Mucosa of stomach (tissue), 1 donor: Measurements from ENCODE around the gene SLC25A13.

Experiments used
- H3K27me3 ChIP-seq: one replicate; pipeline ENCODE4 v1.7.0; 2013; ENCODE audit warnings: mild to moderate bottlenecking, low read length; ENCODE audit not compliant: control insufficient read depth, insufficient read depth
- H3K36me3 ChIP-seq: one replicate; pipeline ENCODE4 v1.7.0; 2013; ENCODE audit warnings: low read length; ENCODE audit not compliant: control insufficient read depth, insufficient read depth
- H3K4me1 ChIP-seq: one replicate; pipeline ENCODE4 v1.7.0; 2013; ENCODE audit warnings: mild to moderate bottlenecking, low read length; ENCODE audit not compliant: control insufficient read depth, insufficient read depth
- H3K4me3 ChIP-seq: one replicate; pipeline ENCODE4 v1.7.0; 2013; ENCODE audit warnings: low read length
- H3K9ac ChIP-seq: one replicate; pipeline ENCODE4 v1.7.0; 2013; ENCODE audit warnings: mild to moderate bottlenecking, low read length, moderate library complexity
- H3K9me3 ChIP-seq: one replicate; pipeline ENCODE4 v1.7.0; 2013; ENCODE audit warnings: mild to moderate bottlenecking, low read length, moderate library complexity; ENCODE audit not compliant: control insufficient read depth
- donor health status: Pancreatic carcinoma.

Gene SLC25A13

DNA sequence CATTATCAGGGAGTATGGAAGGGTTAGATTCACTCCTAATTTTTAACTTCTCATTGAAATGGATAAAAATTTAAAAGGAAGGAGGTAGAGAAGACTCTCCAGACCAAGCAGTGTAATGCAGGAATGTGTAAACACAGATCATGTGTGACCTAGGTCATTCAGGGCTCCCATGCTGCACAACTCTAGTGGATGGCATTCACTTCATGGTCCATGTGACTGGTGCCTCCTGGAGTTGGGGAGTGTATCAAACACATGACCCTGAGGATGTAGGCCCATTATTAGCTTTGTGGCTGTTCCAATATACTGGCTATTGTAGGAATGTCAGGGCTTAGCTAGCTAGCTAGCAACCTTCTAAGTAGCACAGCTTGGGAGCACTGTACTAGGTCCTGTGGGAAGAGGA is 109.9 kb downstream of the SLC25A13 start:
- H3K36me3 ChIP-seq = no peaks in the 10 kb centered on the region
- H3K27me3 ChIP-seq = no peaks in the 10 kb centered on the region
- H3K4me3 ChIP-seq = no peak overlapping the region
- H3K9me3 ChIP-seq = no peaks in the 10 kb centered on the region
- H3K4me1 ChIP-seq = no peaks in the 10 kb centered on the region
- no peak overlapping the region for H3K9ac ChIP-seq

DNA sequence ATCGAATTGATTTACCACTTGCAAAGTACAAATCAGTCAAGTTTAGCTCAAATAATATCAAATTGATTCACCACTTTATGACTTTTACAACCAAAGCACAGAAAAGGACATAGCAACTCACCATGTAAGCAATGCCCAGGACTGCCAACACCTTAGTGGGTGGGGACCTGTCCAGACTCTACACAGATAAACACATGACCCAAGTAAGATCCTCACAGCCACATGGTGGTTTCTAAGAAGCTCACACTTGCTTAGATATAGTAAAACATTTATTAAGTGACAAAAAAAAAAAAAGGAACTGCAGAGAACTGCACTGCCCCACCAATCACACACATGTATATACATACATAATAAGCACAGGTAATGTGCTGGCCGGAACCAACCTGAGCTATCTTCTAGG is 116.2 kb downstream of the SLC25A13 start:
- no peaks in the 10 kb centered on the region for H3K27me3 ChIP-seq
- no peaks in the 10 kb centered on the region for H3K36me3 ChIP-seq
- H3K4me1 ChIP-seq = no peaks in the 10 kb centered on the region
- no peaks in the 10 kb centered on the region for H3K9me3 ChIP-seq
- H3K4me3 ChIP-seq = no peak overlapping the region
- H3K9ac ChIP-seq = no peak overlapping the region

DNA sequence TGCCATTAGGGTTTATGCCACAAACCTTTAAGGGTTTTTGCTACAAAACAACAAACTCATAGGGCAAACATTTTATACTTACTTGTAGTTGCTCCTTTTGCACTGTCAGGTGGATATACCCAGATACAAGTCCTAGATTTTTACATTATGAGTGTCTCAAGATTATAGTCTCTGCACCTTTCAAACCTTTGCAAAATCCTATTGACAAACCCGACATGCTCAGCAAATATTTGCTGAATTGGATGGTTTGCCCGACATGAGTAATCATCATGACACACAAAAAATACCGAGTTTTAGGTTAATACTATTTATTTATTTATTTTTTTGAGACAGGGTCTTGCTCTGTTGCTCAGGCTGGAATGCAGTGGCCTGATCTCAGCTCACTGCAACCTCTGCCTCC is 117.3 kb downstream of the SLC25A13 start:
- H3K36me3 ChIP-seq = no peaks in the 10 kb centered on the region
- no peak overlapping the region for H3K4me3 ChIP-seq
- H3K9me3 ChIP-seq = no peaks in the 10 kb centered on the region
- H3K4me1 ChIP-seq = no peaks in the 10 kb centered on the region
- H3K27me3 ChIP-seq = no peaks in the 10 kb centered on the region
- H3K9ac ChIP-seq = no peak overlapping the region

DNA sequence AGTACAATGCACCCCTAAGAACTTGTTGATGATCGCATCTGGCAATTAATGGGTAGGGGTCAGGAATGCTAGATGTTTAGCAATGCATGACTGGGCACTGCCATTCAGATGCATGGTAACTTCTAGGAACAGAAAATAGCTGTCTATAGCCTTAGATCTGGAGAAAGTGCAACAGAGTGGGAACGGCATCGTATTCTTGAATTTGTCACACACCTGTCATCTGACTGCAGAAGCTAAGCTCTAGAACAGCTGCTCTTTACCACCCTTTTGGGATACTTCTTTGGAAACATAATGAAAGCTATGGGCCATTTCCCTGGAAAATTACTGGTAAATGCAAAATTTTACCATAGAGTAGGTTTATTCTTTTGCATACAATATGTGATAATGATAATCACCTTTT is 118.1 kb downstream of the SLC25A13 start:
- Histone ChIP-seq H3K4me1 (no peaks in the 10 kb centered on the region), H3K36me3 (no peaks in the 10 kb centered on the region), H3K9me3 (no peaks in the 10 kb centered on the region), H3K27me3 (no peaks in the 10 kb centered on the region), H3K9ac (no peak overlapping the region), H3K4me3 (no peak overlapping the region)

DNA sequence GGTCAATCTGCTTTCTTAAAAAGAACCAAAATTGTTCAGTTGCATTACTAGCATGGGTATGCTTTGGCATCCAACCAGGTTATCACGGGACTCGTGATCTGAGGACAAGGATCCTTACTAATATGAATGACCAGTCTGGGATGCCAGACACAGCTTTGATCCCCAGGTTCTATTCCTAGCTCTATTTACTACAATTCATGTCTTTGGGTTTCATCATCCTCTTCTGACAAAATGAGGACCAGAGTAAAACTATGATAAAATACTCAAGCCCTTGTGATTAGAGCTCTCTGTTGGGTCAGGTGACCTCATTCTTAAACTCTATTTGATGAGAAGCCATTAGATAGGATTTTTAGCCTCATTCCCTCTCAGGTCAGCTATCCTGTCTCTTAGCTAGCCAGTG is 119.8 kb downstream of the SLC25A13 start:
- no peak overlapping the region for H3K9ac ChIP-seq
- H3K9me3 ChIP-seq = no peaks in the 10 kb centered on the region
- no peaks in the 10 kb centered on the region for H3K27me3 ChIP-seq
- H3K4me3 ChIP-seq = no peak overlapping the region
- H3K36me3 ChIP-seq = no peaks in the 10 kb centered on the region
- no peaks in the 10 kb centered on the region for H3K4me1 ChIP-seq

DNA sequence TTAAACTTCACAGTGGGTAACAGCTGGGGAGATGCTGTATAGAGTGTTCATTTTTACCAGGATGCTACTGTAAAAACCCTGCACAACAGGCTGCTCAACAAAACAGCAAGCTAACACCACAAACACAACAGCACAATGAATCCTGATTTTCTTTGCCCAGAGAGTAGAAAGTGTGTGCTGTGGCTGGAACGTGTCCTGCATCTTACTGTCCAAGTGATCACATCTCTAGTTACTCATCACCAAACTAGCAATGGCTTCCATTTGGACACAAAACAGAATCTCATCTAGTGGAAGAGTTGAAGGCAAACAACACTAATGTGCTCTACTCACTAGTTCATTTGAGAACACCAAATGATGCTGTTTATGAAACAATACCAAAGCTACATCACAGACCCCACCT is 121.2 kb downstream of the SLC25A13 start:
- H3K4me3 ChIP-seq = no peak overlapping the region
- H3K36me3 ChIP-seq = no peaks in the 10 kb centered on the region
- H3K9me3 ChIP-seq = no peaks in the 10 kb centered on the region
- no peaks in the 10 kb centered on the region for H3K4me1 ChIP-seq
- no peaks in the 10 kb centered on the region for H3K27me3 ChIP-seq
- no peak overlapping the region for H3K9ac ChIP-seq

DNA sequence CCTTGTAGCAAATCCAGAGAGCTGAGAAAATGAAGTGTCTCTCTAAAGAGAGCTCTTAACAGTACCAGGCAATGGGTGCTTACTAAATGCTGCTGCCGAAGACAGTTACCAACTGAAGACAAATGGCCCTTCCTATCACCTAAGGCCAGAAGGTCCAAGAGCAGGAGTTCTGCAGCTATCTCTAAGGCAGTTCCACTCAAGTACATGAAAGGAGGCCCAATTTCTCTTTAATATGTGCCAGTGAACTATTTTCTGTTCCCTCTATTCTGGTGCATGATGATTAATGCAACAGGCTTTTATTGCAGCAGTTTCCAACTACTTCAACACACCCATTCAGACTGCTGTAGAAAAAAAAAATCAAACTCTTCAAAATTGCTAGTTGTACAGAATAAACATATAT is 122.5 kb downstream of the SLC25A13 start:
- Histone ChIP-seq H3K4me1 (no peaks in the 10 kb centered on the region), H3K36me3 (no peaks in the 10 kb centered on the region), H3K4me3 (no peak overlapping the region), H3K27me3 (no peaks in the 10 kb centered on the region), H3K9ac (no peak overlapping the region), H3K9me3 (no peaks in the 10 kb centered on the region)

DNA sequence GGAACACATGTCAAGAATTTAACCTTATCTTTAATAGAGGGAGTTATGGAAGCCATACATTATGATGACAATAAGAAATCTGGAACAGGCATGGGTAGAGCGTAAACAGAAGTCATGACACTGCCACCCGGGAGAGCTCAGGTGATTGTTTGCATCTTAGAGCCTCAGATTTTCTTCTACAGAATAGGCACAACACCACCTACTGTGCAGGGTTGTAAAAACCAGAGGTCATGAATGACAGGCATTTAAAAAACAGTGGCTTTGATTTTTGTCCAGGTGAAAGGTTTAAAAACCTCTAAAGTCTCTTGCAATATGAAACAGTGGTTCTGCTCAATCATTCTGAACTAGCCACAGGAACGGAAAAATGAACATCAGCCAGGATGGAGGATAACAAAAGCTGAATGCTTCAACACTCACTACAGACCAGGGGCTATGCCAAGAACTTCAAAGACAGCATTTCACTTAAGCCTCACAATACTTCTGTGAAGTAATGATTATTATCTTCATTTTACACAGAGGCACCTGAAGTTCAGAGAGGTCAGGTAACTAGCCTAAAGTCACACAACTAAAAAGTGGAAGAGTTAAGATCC is 123.8 kb downstream of the SLC25A13 start:
- no peaks in the 10 kb centered on the region for H3K4me1 ChIP-seq
- no peaks in the 10 kb centered on the region for H3K27me3 ChIP-seq
- H3K9me3 ChIP-seq = no peaks in the 10 kb centered on the region
- H3K9ac ChIP-seq = no peak overlapping the region
- H3K36me3 ChIP-seq = no peaks in the 10 kb centered on the region
- H3K4me3 ChIP-seq = no peak overlapping the region

DNA sequence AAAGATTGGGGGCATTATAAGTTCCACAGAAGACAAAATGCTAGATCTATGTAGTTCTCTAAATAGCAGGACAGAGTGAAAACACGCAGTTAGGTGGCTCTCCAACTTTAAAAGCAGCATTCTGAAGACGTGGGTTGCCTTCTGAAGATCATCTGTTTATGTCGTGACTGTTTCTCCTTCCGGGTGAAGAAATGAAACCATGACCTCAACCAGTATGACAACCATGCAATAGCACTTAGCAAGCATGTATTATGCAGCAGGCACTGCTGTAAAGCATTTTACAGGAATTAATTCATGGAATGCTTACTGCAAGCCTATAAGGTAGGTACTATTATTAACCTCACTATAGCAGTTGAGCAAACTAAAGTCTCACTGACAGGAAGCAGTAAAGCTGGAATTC is 125.2 kb downstream of the SLC25A13 start:
- Histone ChIP-seq H3K36me3 (no peaks in the 10 kb centered on the region), H3K4me3 (no peak overlapping the region), H3K9ac (no peak overlapping the region), H3K9me3 (no peaks in the 10 kb centered on the region), H3K27me3 (no peaks in the 10 kb centered on the region), H3K4me1 (no peaks in the 10 kb centered on the region)

DNA sequence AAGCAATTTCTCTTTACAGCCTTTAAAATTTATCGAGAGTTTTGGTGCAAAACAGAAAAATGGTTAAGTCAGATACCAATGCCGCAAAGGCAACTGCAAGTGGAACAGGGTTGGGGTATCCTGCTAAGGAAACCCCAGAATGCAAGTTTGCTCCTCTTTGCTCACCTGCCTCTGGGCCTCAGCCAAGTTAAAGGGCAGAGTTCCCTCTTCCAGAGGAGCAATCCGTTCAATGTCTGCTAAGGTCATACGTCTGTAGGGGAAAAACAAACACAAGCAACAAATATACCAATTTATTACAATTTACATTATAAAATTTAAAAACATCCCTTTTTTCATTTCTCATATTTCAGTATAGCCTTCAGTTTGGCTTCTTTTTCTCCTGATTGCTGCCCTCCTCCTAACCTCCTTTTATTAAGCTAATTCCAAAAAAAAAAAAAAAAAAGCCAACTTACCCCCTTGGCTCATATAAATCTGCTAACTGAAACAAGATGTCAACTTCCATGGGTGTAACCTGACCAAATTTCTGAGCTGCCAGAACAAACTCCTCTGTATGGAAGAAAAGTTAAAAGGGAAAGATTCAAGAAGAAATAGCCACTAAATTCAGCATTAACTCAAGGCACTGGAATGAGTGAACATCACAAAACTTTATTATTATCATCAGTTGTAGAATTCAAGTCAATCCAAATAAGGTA is 132.6 kb downstream of the SLC25A13 start:
- Histone ChIP-seq H3K4me1 (no peaks in the 10 kb centered on the region), H3K27me3 (no peaks in the 10 kb centered on the region), H3K9me3 (no peaks in the 10 kb centered on the region), H3K4me3 (no peak overlapping the region), H3K9ac (no peak overlapping the region), H3K36me3 (no peaks in the 10 kb centered on the region)

DNA sequence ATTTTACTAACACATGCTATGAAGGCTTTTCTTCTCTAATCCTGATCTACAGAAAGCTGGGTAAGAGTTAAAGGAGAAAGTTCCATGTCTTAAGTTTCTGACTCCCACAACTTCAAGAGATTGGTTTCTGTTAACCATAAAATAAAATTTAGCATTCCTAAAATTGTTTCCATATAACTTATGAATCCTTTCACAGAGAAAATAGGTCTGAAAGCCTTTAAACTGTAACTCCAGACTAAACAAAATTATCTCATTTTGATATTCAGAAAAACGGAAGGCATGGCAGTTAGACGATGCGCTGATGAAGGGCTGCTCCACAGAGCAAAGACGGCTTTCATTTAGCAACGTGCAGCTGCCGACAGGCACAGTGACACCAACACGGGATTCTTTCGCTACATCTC is 133.3 kb downstream of the SLC25A13 start:
- Histone ChIP-seq H3K9ac (no peak overlapping the region), H3K36me3 (no peaks in the 10 kb centered on the region), H3K27me3 (no peaks in the 10 kb centered on the region), H3K4me3 (no peak overlapping the region), H3K4me1 (no peaks in the 10 kb centered on the region), H3K9me3 (no peaks in the 10 kb centered on the region)

DNA sequence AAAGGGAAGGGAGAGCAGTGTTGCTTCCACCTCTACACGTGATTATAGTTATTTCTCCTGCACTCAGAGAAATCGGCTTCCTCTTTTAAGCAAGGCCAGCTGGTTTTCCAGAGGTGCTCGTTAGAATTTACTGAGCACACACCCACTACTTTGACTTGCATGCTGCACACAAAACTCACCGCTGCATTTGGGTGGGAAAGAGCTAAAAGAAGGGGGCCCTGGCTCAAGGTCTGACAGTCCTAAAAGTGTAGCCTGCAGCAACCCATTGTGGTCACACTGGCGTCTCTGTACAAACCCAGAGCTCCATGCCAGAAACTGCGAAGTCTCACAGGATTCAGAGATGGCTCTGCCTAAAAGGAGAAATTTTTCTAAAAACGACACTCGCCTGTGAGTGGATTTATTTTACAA is 133.7 kb downstream of the SLC25A13 start:
- Histone ChIP-seq H3K27me3 (no peaks in the 10 kb centered on the region), H3K4me1 (no peaks in the 10 kb centered on the region), H3K9me3 (no peaks in the 10 kb centered on the region), H3K4me3 (no peak overlapping the region), H3K9ac (no peak overlapping the region), H3K36me3 (no peaks in the 10 kb centered on the region)

DNA sequence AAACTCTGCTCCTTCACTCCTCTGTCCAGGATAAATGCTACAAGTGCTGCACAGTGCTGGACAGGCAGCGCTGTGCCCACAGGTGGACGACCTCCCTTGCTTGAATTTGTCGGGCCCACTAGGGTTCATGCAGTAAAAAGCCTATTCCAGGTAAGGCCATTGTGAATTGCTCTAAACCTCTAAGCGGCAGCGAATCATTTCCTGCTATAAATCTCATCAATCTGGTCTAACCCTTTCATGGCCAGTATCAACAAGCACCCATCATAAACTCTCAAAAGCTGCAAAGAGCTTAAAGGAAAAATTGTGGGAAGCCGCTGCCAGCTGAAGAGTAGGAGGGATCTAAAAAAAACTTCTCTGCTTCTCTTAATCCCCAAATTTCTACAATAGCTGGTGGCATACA is 134.2 kb downstream of the SLC25A13 start:
- H3K36me3 ChIP-seq = no peaks in the 10 kb centered on the region
- no peaks in the 10 kb centered on the region for H3K9me3 ChIP-seq
- H3K27me3 ChIP-seq = no peaks in the 10 kb centered on the region
- H3K4me1 ChIP-seq = no peaks in the 10 kb centered on the region
- no peak overlapping the region for H3K9ac ChIP-seq
- no peak overlapping the region for H3K4me3 ChIP-seq
